M059J (cell line): Measurements from ENCODE around the gene NIPBL. TPM values are rescaled to one million over a fixed set of nuclear protein-coding genes. Genes with fewer than 3 reads are reported as not detected.
"Not testable (repeated sequence)": the region's sequence is repeated elsewhere in the genome, so short reads cannot be mapped to it uniquely, and the experiment has no call there.

Source experiments
- DNase-seq: peaks from one replicate; pipeline ENCODE4 v3.0.0-alpha.2; 2012; ENCODE audit warnings: low read depth
- total RNA-seq: library from RNA; depleted of rRNA; stranded (reverse); fragments of >200 nt; shearing (Covaris generic); gene quantifications from 2 replicates; pipeline ENCODE4 v1.2.3, GENCODE V29; 2014; rRNA removed

NIPBL gene, protein sequence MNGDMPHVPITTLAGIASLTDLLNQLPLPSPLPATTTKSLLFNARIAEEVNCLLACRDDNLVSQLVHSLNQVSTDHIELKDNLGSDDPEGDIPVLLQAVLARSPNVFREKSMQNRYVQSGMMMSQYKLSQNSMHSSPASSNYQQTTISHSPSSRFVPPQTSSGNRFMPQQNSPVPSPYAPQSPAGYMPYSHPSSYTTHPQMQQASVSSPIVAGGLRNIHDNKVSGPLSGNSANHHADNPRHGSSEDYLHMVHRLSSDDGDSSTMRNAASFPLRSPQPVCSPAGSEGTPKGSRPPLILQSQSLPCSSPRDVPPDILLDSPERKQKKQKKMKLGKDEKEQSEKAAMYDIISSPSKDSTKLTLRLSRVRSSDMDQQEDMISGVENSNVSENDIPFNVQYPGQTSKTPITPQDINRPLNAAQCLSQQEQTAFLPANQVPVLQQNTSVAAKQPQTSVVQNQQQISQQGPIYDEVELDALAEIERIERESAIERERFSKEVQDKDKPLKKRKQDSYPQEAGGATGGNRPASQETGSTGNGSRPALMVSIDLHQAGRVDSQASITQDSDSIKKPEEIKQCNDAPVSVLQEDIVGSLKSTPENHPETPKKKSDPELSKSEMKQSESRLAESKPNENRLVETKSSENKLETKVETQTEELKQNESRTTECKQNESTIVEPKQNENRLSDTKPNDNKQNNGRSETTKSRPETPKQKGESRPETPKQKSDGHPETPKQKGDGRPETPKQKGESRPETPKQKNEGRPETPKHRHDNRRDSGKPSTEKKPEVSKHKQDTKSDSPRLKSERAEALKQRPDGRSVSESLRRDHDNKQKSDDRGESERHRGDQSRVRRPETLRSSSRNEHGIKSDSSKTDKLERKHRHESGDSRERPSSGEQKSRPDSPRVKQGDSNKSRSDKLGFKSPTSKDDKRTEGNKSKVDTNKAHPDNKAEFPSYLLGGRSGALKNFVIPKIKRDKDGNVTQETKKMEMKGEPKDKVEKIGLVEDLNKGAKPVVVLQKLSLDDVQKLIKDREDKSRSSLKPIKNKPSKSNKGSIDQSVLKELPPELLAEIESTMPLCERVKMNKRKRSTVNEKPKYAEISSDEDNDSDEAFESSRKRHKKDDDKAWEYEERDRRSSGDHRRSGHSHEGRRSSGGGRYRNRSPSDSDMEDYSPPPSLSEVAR (N-terminal part only)
- total RNA-seq, result 12.0 and 13.3 TPM in 2 replicates

DNA sequence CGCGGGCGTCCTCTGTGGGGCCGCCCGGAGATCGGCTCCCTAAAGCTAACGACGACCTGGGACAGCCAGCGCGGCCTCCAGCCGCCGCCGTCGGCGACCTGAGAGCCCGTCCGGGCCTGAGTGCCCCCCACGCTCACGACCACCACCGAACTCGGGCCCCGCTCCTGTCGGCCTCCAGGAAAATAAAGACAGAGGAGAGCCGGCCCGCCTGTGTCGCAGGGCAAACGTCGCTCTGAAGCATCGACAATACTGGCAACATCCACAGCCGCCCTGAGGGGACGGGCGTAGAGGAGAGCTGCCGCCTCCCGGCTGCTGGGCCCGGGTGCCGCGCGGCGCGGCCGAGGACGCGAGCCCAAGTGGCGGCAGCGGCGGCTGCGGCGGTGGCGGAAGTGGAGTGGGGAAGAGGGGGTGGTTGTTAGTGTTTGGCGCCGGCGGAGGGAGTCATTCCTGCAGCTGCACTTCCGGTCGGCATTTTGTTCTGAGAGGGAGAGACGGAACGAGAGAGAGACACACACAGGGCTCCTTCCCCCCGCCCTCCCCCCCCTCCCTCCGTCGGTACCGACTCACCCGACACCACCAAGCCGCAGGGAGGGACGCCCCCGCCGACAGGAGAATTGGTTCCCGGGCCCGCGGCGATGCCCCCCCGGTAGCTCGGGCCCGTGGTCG lies at the start of gene NIPBL:
TSS of gene NIPBL (plus strand) at position 471 of the 666 bp plus-strand sequence. CDS start 76,928 bp downstream, outside the sequence.
- DNase-seq, result peak; percentile 98

DNA sequence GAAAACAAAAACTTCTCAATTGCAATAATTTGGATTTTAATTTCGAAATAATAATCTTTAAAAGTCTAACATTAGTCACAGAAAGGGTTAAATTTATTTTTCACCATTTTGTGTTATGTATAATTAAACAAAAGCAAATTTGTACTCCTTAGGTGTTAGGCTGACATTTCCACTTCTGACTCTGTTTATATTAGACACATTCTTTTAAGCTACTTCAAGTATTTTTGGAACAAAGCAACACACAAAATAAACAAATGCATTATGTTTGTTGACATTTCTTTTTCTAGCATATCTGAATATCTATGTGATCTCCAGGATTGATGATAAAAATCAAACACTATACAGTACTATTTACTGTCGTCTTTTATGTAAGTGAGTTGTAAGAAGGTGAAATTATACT lies 44.3 kb upstream of the NIPBL start:
- no peak for DNase-seq

DNA sequence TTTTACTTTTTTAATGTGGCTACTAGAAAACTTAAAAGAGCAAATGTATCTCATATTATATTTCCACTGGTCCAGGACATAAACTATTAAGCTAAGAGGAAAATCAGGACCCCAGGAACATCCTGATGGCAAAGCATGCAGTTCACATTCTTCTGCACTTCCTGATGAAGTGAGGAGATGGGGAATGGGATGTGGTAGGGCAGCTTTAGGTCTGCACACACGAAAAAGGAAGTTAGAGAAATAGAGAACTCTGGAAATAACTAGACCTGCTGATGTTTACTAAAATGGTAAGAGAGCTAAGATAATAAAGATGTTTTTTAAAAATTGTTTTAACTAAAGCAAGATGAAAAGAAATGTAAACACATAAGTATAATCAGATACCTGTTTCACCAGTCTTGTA lies 39.7 kb upstream of the NIPBL start:
- no peak for DNase-seq

DNA sequence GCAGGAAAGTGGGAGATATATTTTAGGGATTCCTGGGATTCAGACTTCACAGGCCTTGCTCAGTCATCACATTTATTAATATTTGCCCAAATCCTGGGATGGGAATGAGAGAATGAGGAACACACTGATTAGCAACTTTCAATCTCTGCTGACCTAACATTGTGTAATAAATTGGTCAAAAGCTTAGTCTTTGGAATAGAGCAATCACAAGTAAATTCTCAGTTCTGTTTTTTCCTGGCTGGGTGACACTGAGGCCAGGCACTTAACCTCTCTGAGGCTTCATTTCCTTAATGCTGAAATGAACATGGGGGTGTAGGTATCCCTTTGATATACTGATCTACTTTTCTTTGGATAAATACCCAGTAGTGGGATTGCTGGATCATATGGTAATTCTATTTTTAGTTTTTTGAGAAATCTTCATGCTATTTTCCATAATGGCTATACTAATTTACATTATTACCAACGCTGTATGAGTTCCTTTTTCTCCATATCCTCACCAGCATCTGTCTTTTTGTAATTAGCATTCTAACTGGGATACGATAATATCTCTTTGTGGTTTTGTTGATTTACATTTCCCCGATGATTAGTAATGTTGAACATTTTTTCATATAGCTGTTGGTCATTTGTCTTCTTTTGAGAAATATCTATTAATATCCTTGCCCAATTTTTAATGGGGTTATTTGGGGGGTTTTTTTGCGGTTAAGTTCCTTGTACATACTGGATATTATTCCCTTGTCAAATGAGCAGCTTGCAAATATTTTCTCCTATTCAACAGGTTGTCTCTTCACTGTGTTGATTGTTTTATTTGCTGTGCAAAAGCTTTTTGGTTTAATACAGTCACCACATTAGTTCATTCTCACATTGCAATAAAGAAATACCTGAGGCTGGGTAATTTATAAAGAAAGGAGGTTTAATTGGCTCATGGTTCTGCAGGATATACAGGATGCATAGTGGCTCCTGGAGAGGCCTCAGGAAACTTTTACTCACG lies 36.8 kb upstream of the NIPBL start:
- DNase-seq, result no peak

DNA sequence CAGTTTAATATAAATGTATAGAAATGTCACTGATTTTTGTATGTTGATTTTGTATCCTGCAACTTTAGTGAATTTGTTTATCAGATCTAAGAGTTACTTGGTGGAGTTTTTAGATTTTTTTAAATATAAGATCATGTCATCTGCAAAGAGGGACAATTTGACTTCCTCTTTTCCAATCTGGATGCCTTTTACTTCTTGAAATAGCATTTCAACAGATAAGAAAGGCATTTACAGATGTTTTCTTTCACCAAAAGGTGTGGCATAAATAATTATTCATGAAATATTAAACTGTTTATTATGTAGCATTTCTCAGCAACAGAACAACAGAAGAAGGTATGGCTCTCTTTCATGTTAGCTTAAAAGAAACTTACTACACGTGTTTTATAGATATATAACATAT lies 34.9 kb upstream of the NIPBL start:
- no peak for DNase-seq

DNA sequence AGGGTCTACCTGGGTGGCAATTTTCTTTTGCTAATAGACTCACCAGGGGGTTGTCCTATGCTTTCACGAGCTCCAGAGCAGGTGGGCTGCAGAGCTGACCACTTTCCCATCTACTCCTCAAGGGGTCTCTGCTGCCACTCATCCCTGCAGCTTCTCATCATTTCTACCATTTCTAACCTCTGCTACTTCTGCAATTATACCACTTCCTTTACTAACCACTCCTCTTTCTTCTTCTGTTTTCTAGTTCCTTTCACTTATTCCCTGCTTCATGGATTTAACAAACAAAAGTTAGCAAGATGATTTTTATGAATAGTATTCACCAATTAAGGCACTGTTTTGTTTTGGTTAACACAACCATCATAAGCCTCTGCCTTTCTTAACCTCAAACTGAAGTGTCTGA lies 34.5 kb upstream of the NIPBL start:
- no peak for DNase-seq

DNA sequence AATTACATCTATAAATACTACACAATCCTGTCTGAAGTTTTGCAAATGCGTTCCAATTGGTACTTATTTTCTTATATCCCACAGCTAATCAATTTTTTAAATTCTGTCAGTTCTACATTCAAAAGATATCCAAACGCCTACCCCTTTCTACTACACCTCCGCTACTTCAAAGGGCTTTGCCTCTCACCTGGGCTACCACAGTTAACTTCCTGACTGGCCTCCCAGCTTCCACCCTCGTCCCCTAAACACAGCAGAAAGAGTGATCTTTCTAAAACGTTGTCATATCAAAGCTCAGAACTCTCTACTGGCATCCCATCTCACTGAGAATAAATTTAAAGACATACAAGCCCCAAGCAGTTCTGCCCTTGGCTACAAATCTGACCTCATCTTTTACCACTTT lies 32.3 kb upstream of the NIPBL start:
- DNase-seq, result no peak

DNA sequence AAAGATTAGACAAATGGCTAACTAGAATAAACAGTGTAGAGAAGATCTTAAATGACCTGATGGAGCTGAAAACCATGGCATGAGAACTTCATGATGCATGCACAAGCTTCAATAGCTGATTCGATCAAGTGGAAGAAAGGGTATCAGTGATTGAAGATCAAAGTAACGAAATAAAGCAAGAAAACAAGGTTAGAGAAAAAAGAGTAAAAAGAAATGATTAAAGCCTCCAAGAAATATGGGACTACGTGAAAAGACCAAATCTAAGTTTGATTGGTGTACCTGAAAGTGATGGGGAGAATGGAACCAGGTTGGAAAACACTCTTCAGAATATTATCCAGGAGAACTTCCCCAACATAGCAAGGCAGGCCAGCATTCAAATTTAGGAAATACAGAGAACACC lies 28.0 kb upstream of the NIPBL start:
- not testable (repeated sequence) for DNase-seq

DNA sequence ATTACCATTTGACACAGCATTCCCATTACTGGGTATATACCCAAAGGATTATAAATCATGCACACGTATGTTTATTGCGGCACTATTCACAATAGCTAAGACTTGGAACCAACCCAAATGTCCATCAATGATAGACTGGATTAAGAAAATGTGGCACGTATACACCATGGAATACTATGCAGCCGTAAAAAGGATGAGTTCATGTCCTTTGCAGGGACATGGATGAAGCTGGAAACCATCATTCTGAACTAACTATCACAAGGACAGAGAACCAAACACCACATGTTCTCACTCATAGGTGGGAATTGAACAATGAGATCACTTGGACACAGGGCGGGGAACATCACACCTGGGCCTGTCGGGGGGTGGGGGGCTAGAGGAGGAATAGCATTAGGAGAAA lies 23.7 kb upstream of the NIPBL start:
- DNase-seq, result not testable (repeated sequence)

DNA sequence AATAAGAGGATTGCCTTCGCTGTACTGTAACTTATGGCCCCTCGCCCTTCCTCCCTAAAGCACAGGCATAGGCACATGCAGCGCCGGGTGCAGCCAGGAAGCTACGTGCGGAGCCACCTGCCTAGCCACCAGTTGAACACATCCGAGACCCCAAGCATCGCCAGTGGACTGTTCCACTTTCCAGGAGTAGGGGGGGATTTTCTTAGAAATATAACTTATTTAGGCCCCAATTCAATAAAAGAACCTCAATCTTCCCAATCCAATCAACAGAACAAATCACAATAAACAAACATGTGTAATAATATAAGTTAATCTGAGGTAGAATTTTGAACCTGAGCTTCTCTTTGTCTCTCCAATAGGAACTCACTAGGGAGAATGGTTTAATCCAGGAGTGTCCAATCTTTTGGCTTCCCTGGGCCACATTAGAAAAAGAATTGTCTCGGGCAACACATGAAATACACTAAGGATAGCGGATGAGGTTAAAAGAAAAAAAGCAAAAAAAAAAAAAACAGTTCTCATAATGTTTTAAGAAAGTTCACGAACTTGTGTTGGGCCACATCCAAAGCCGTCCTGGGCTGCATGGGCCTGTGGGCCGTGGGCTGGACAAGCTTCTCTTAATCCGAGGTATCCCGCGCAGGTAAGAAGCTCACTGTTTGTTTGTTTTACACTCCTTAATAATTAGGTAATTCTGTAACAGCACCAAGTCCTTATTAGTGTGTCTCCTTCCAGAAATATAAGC lies 22.0 kb upstream of the NIPBL start:
- DNase-seq, result no peak

DNA sequence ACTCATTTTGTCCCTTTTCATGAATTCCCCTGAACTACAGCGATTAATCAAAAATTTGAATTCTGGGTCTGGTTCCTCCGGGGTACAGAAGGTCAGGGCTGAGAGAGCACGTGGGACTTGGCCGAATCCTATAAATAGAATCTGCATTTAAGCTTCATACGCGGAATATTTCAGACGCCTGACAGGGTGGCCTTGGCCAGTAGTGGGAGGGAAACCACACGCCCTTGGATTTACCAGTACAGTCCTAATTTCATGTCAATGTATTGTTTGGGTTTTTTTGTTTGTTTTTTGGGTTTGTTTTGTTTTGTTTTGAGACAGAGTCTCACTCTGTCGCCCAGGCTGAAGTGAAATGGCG lies 21.5 kb upstream of the NIPBL start:
- no peak for DNase-seq

DNA sequence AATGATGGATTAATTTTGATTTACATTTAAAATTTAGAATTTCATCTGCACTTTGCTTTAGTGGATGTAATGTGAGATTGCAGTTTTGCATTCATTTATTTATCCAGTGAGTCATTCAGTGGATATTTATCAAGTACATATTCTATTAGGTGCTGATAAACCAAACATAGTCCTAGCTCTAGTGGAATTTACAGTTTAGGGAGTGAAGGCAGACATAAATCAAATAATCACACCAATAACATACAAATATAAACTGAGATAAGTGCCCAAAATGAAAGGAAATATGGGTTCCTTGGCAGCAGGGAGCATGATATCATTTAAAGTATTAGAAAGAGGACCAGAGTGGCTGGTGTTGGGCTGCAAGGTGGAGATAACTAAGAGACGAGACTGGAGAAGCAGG lies 14.7 kb upstream of the NIPBL start:
- DNase-seq, result no peak

DNA sequence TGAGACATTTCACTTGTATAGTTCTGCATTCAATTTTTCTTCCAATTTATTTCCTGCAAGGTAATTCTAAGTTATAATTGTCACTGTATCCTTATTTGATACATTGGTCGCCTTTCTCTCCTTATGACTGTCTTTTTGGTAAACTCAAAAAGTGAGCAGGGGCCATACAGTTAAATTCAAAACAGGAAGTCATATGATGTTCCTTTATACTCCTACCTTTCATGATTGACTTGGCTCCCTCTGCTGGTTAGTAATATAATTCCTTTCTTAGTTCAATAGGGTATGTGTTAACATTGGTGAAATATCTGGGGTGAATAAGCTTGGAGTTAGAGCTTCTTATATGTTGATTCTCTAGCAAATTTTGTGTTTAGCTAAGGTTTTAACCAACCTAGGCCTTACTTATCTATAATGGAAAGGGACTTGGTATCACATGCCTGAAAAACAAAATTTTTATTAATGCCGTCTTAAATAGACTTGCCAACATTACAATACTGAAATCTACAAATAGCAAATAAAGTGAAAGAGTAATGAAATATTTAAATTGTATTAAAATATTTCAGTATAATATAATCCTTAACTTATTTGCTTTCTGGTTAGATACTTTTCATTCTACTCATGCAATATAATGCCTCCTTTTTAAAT lies 6.0 kb upstream of the NIPBL start:
- DNase-seq, result peak; percentile 77

DNA sequence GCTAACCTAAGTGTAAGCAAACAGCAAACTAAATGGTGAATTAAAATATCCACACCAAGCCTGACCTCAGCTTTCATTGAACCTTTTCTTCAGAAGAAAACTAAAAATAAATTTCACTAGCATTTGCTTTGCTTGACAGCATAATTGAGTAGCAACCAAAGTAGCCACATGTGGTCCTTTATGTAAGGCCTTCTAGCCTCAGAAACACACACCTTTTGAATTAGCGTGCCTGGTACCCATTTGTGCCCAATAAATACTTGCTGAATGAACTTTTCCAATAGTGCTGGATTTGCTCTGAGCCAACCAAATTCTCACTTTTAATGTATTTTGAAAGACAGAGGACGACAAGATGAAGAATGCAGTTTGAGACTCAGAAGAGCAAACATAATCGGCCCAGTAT lies 2.1 kb upstream of the NIPBL start:
- DNase-seq, result peak; percentile 27

DNA sequence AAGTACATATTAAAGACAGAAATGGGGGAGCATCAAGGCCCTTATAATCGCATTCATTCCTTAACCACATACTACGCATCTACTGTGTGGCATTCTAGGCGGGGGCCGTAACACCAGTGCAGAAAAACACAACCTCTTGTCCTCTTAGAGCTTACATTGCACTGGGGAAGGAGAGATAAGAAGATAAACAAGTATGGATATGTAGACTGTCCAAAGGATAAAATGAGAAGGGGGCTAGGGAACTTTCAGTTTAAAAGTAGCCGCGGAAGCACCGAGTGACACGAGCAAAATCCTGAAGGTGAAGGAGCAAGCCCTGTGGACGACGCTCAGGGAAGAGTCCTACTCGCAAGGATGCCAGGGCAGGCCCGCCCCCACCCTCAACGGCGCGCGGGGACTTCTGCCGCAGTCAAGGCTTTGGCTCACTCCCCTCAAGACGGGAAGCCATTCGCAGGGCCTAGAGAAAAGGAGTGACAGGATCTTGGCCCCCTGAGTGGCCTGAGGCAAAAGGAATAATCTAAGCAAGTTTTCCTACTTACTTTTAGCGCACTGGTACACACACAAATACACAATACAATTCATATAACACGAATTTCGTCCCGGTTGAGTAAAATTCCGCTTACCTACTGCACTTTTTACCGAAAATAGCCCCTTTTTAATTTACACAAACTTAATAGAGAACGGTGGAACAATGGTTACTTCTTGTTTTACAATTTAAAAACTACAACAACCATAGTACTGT lies 1.3 kb upstream of the NIPBL start:
- peak; percentile 86 for DNase-seq

DNA sequence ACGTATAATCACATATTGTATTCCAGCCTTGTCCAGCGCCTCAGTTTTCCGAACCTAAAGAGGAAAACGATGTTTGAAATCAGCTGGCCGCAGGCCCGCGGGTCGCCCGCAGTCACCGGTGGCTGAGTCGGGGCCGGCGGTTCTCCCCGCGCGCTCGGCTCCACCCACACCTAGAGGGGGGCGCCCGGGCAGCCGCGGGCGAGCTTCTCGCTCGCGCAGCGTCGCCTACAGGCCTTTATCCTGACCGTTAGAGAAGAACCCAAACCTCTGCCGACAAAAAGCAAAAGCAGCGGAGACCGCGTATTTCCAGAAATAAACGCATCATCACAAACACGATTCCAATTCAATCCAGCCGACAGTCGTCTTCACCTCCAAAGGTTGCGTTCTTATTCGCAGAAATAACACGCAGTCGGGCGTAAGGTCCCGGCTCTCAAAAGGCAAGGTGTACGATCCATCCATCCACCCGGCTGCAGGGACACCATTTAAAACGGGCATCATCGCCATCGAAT lies 725 bp upstream of the NIPBL start:
- peak; percentile 85 for DNase-seq

DNA sequence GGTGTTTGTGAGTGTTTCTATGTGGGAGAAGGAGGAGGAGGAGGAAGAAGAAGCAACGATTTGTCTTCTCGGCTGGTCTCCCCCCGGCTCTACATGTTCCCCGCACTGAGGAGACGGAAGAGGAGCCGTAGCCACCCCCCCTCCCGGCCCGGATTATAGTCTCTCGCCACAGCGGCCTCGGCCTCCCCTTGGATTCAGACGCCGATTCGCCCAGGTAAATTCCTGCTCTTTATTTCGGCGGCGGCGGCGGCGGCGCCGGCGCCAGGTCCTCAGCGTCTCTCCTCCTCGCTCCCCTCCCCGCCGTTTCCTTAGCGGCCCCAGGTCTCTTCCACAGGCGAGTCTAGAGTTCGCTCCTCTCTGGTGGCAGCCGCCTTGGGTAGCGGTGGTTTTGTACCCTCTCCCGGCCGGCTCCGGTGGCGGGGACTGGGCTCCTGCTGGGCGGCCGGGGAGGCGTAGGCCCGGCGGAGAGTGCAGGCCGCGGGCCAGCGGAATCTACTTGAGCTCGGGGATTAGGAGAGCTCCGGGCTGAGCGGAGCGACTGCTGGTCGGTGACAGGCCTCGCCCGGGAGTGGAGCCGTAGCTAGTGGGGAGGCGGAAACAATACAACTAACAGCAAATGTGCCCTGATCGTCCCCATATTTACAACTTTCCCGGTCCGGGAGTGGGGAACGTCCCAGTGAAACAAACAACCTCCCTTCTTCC lies 547 bp downstream of the NIPBL start:
- peak; percentile 68 for DNase-seq
